RWPE2 (cell line): Measurements from ENCODE around the gene FADS6.

Experiments
- ATAC-seq: fragments of 200-7000 bp; cut with Tn5 transposase; 3 replicates; pipeline ENCODE4 v1.9.1; 2021; ENCODE audit warnings: low read depth
- DNase-seq: peaks from one replicate; pipeline ENCODE4 v3.0.0-alpha.2; 2020; ENCODE audit warnings: low spot score
- H3K27ac ChIP-seq: fragments of 450-650 bp; 2 replicates; pipeline ENCODE4 v1.5.1; 2017; ENCODE audit warnings: mild to moderate bottlenecking; ENCODE audit not compliant: poor library complexity, severe bottlenecking
- H3K27me3 ChIP-seq: fragments of 250-450 bp; sonication (Bioruptor Pico); 2 replicates; pipeline ENCODE4 v1.5.1; 2021; ENCODE audit warnings: mild to moderate bottlenecking, moderate library complexity; ENCODE audit not compliant: insufficient read depth, poor library complexity, severe bottlenecking
- H3K36me3 ChIP-seq: fragments of 250-450 bp; sonication (Bioruptor Pico); 2 replicates; pipeline ENCODE4 v1.5.1; 2020; ENCODE audit warnings: low read depth, mild to moderate bottlenecking, moderate library complexity
- H3K4me1 ChIP-seq: fragments of 250-450 bp; sonication (Bioruptor Pico); 2 replicates; pipeline ENCODE4 v1.5.1; 2021; ENCODE audit warnings: mild to moderate bottlenecking, moderate library complexity; ENCODE audit not compliant: insufficient read depth, poor library complexity, severe bottlenecking
- H3K4me3 ChIP-seq: fragments of 250-450 bp; sonication (Bioruptor Pico); 2 replicates; pipeline ENCODE4 v1.5.1; 2021; ENCODE audit warnings: mild to moderate bottlenecking, moderate library complexity; ENCODE audit not compliant: severe bottlenecking
- H3K9me3 ChIP-seq: fragments of 250-450 bp; sonication (Bioruptor Pico); 2 replicates; pipeline ENCODE4 v1.5.1; 2021; ENCODE audit warnings: mild to moderate bottlenecking, moderate library complexity; ENCODE audit not compliant: severe bottlenecking
- CTCF ChIP-seq: fragments of 450-650 bp; IDR thresholded peaks from one replicate; pipeline ENCODE4 v1.5.1; 2017; ENCODE audit warnings: mild to moderate bottlenecking, moderate library complexity; ENCODE audit not compliant: poor library complexity, severe bottlenecking

FADS6 gene

GRCh38 chr17:74904687-74905409 lies 11.4 kb upstream of the FADS6 start:
- Histone ChIP-seq H3K27me3 (no peaks in the 10 kb centered on the region), H3K36me3 (no peaks in the 10 kb centered on the region), H3K4me3 (no peak overlapping the region), H3K9me3 (no peaks in the 10 kb centered on the region), H3K4me1 (no peaks in the 10 kb centered on the region), H3K27ac (no peak overlapping the region)
- DNase-seq (no peak), ATAC-seq (no peak)
- no peak for TF ChIP-seq CTCF

DNA sequence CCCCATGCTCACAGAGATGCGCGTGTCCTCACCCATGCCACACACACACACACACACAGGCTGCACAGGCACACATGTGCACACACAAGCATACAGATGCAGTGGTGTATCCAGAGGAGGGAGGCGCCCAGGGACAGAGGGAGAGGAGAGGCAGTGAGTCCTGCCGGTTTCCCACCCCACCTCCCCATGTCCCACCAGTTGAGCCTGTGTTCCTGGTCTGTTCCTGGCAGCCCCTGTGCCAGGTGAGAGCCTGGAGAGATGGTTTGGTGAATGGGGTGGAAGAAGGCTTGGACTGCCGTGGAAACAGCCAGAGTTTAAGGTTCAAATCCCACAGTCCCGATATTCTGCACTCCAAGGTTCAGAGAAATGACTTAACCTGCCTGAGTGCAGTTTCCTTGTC lies 10.2 kb upstream of the FADS6 start:
- DNase-seq (no peak), ATAC-seq (no peak)
- no peaks in the 10 kb centered on the region for H3K9me3 ChIP-seq
- no peaks in the 10 kb centered on the region for H3K27me3 ChIP-seq
- no peaks in the 10 kb centered on the region for H3K36me3 ChIP-seq
- no peak for TF ChIP-seq CTCF
- no peak overlapping the region for H3K4me3 ChIP-seq
- H3K27ac ChIP-seq = no peak overlapping the region
- no peaks in the 10 kb centered on the region for H3K4me1 ChIP-seq

GRCh38 chr17:74903034-74903433 lies 9.6 kb upstream of the FADS6 start:
- H3K27ac ChIP-seq = no peak overlapping the region
- DNase-seq (no peak), ATAC-seq (no peak)
- no peaks in the 10 kb centered on the region for H3K9me3 ChIP-seq
- H3K4me1 ChIP-seq = no peaks in the 10 kb centered on the region
- H3K4me3 ChIP-seq = no peak overlapping the region
- H3K36me3 ChIP-seq = no peaks in the 10 kb centered on the region
- H3K27me3 ChIP-seq = no peaks in the 10 kb centered on the region
- TF ChIP-seq CTCF = no peak

GRCh38 chr17:74901353-74902135 lies 8.1 kb upstream of the FADS6 start:
- Histone ChIP-seq H3K4me1 (no peaks in the 10 kb centered on the region), H3K4me3 (no peak overlapping the region), H3K27ac (no peak overlapping the region), H3K36me3 (no peaks in the 10 kb centered on the region), H3K9me3 (no peaks in the 10 kb centered on the region), H3K27me3 (peaks cover 3% of the 10 kb centered on the region)
- no peak for TF ChIP-seq CTCF
- ATAC-seq (no peak), DNase-seq (no peak)

GRCh38 chr17:74900208-74900607 lies 6.8 kb upstream of the FADS6 start:
- H3K4me1 ChIP-seq = no peaks in the 10 kb centered on the region
- H3K36me3 ChIP-seq = no peaks in the 10 kb centered on the region
- no peak for ATAC-seq
- no peaks in the 10 kb centered on the region for H3K9me3 ChIP-seq
- no peak for DNase-seq
- H3K27ac ChIP-seq = no peak overlapping the region
- no peak for TF ChIP-seq CTCF
- H3K27me3 ChIP-seq = peaks cover 10% of the 10 kb centered on the region
- no peak overlapping the region for H3K4me3 ChIP-seq
